Measurements from ENCODE around the gene TRAF3IP1.
A peak's percentile ranks its signal among the peaks of the same experiment; 100 is the strongest.

TRAF3IP1 gene

DNA sequence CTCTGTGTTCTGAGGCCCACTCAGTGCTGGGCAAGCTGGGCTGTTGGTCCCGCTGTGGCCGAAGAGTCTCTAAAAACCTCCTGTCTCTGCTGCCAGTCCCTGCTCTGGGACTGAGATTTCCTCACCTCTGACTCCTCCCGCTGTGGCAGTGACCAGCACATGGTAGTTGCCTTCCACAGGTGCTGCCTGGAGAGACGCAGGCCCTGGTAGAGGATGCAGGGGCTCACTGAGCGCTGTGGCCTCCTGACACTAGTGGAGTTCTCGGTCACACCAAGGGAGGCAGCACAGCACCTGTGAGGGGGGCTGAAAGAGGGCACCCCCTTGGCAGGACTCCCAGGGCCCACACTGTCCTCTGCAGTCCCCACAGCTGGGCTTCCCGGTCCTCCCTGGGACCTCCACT lies 102.6 kb downstream of the TRAF3IP1 start:
- H3K9ac ChIP-seq (ENCODE audit: insufficient read length) = no peak overlapping the region
- no peak overlapping the region for H3K4me3 ChIP-seq
- no peak for TF ChIP-seq EZH2 (IDR thresholded peaks at IDR 0.05)
- TF ChIP-seq FOXP2 (optimal IDR thresholded peaks at IDR 0.05; ENCODE audit: control extremely low read depth, extremely low read length, insufficient read depth) = no peak
- no peak for TF ChIP-seq POLR2AphosphoS5 (IDR thresholded peaks at IDR 0.05; ENCODE audit: borderline replicate concordance, low read depth, low read length)
- no peak for DNase-seq (ENCODE audit: low read depth, low spot score)
- H3K27ac ChIP-seq = no peak overlapping the region
- no peaks in the 10 kb centered on the region for H3K36me3 ChIP-seq (ENCODE audit: insufficient read depth, low read length)
- H3K9me3 ChIP-seq (ENCODE audit: low read depth, low read length) = no peaks in the 10 kb centered on the region

DNA sequence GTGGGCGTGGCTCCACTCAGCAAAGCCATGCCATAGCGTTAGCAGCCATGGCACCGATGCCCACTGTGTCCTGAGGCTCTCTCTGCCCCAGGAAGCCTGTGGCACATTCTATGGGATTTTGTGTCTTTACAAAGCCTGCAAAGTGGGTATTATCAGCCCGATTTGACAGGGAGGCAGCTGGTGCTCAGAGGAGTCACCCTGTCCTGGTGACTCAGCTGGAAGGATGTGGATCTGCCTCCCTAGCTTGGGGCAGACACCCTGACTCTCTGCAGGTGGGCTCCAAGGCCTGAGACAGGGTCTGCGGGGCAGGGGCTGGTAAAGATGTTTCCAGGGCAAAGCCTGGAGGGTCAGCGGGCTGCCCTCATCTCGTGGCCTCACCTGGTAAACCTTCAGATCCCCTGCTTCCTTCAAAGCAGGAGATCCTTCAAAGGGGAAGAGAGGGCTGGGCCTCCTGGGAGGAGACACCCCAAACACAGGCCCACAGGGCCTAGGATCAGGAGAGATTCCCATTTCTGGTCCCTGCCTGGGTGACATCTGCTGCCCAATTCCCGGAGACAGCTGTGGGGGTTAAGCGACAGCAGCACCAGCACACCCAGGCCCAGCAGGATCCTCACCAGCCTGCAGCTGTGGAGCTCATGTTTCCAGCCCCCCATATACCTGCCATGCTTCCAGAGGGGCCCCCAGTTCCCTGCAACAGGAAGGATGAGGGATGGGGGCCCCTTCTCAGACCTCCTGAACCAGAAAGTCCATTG lies 103.4 kb downstream of the TRAF3IP1 start:
- H3K9ac ChIP-seq (ENCODE audit: insufficient read length) = no peak overlapping the region
- H3K27ac ChIP-seq = no peak overlapping the region
- DNase-seq (ENCODE audit: low read depth, low spot score) = no peak

DNA sequence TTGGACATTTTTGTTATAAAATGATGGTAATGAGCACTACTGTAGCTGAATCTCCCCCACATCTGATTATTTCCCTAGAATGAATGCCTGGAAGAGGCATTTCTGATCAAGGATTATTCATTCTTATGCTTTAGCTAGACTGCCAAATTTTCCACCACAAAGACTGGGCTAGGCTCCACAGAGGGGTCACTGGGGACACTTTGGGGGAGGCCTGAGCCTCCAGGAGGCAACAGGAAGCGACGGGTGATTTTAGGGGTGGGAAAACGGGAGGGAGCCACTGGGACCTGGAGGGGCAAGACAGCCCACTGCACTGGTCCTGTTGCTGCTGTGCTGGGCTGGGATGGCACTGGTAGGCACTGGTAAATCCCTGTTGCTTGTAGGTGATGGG lies 104.0 kb downstream of the TRAF3IP1 start:
- DNase-seq (ENCODE audit: low read depth, low spot score) = no peak
- Histone ChIP-seq H3K36me3 (ENCODE audit: insufficient read depth, low read length) (peaks cover 2% of the 10 kb centered on the region), H3K9ac (ENCODE audit: insufficient read length) (no peak overlapping the region), H3K27ac (no peak overlapping the region), H3K9me3 (ENCODE audit: low read depth, low read length) (no peaks in the 10 kb centered on the region), H3K4me3 (no peak overlapping the region)
- TF ChIP-seq FOXP2 (optimal IDR thresholded peaks at IDR 0.05; ENCODE audit: control extremely low read depth, extremely low read length, insufficient read depth) (no peak), POLR2AphosphoS5 (IDR thresholded peaks at IDR 0.05; ENCODE audit: borderline replicate concordance, low read depth, low read length) (no peak), EZH2 (IDR thresholded peaks at IDR 0.05) (no peak)

More for the DNA sequence above, 103.4 kb downstream of the TRAF3IP1 start:
- no peak overlapping the region for H3K4me3 ChIP-seq
- H3K36me3 ChIP-seq (ENCODE audit: insufficient read depth, low read length) = no peaks in the 10 kb centered on the region
- no peak for TF ChIP-seq POLR2AphosphoS5 (IDR thresholded peaks at IDR 0.05; ENCODE audit: borderline replicate concordance, low read depth, low read length)
- H3K9me3 ChIP-seq (ENCODE audit: low read depth, low read length) = no peaks in the 10 kb centered on the region

DNA sequence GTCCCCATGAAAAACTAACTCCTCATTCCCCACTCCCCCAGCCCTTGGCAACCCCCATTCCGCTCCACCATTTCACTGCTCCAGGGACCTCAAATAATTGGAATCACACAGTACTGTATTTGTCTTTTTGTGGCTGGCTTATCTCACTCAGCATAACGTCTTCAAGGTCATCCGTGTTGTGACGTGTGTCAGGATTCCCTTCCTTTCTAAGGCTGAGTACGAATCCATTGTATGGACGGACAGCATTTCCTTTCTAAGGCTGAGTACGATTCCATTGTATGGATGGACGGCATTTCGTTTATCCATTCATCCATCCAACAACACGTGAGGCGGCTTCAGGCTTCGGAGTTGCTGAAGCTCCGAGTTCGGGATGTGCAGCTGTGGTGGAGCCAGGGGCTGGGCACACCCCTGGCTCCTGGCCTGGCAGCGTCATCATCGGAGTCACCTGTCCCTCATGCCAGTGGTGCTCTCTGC lies 105.2 kb downstream of the TRAF3IP1 start:
- Histone ChIP-seq H3K9ac (ENCODE audit: insufficient read length) (no peak overlapping the region), H3K9me3 (ENCODE audit: low read depth, low read length) (no peaks in the 10 kb centered on the region), H3K36me3 (ENCODE audit: insufficient read depth, low read length) (peaks cover 10% of the 10 kb centered on the region), H3K4me3 (peak overlapping the region; percentile 91), H3K27ac (no peak overlapping the region)
- TF ChIP-seq POLR2AphosphoS5 (IDR thresholded peaks at IDR 0.05; ENCODE audit: borderline replicate concordance, low read depth, low read length) (no peak), EZH2 (IDR thresholded peaks at IDR 0.05) (no peak), FOXP2 (optimal IDR thresholded peaks at IDR 0.05; ENCODE audit: control extremely low read depth, extremely low read length, insufficient read depth) (no peak)
- DNase-seq (ENCODE audit: low read depth, low spot score) = no peak

DNA sequence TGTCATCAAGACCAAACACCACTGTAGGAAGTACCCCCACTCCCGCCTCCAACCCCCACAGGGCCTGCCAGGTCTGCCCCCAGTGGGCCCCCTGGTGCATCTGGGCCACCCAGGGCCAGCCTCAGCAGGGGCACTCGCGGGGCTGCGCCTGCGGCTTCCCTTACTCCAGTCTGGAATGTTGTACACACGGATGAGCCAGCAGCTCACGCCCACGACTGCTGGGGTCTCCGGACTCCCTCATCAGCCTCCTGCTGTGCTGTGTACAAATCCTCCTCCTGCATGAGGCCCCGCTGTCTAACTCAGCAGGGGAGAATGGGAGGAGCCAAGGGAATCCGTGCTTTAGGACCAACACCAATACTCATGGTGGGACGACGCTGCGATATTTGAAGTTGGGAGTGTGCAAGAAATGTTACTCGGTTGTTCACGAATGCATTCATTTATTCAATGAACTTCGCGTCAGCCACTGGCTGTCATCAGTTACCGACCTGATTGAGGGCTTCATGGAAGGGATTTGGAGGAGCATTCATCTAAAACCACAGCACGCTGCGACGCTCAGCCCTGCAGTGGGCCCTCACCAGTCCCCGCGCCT lies 105.8 kb downstream of the TRAF3IP1 start:
- Histone ChIP-seq H3K36me3 (ENCODE audit: insufficient read depth, low read length) (peaks cover 14% of the 10 kb centered on the region), H3K9ac (ENCODE audit: insufficient read length) (peak overlapping the region; percentile 85), H3K27ac (peak overlapping the region; percentile 85), H3K4me3 (peak overlapping the region; percentile 91), H3K9me3 (ENCODE audit: low read depth, low read length) (no peaks in the 10 kb centered on the region)
- TF ChIP-seq FOXP2 (optimal IDR thresholded peaks at IDR 0.05; ENCODE audit: control extremely low read depth, extremely low read length, insufficient read depth) (peak; percentile 93), EZH2 (IDR thresholded peaks at IDR 0.05) (no peak), POLR2AphosphoS5 (IDR thresholded peaks at IDR 0.05; ENCODE audit: borderline replicate concordance, low read depth, low read length) (no peak)
- DNase-seq (ENCODE audit: low read depth, low spot score) = peak; percentile 22

DNA sequence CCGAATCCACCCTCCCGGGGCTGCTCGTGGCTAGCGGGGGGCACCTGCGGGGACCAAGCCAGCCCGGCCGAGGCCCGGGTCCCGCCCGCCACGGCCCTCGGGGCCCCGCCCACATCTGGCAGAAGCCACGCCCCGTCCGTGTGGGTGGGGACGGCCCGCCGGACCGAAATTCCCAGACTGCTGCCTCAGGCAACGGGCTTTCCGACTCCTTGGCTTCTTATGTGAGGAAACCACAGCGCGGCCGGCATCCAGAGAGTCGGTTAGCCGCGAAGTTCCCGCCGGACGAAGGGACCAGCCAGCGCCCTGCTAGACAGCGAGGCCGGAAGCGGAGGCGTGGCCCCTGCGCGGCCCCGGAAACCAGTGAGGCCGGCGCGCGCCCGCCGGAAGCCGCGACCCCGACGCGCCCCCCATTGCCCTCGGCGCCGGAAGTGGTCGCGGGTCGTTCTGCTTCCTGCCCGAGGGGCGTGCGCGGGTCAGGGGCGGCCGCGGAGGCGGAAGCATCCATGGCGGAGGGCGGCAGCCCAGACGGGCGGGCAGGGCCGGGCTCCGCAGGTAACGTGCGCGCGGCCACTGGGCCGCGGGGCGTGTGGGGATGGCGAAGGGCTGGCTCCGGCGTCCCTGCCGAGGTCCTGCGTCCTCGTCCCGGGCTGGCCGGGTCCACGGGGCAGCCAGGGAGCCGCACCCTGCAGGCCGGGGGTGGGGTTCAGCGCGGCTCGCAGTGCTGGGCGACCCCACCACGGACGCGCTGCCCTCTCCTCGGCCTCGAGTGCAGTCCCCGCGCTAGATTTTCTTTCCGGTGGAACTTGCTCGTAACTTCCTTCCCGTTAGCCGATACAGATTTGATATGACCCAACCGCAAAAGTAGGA lies 106.5 kb downstream of the TRAF3IP1 start, which contains the start of gene ASB1:
ASB1 (plus strand) TSS at position 360 of the 867 bp plus-strand sequence; CDS start at position 504, 144 bp downstream.
- Histone ChIP-seq H3K27ac (peak within 1 kb of the TSS; percentile 85), H3K9me3 (ENCODE audit: low read depth, low read length) (no peaks in the 10 kb centered on the region), H3K36me3 (ENCODE audit: insufficient read depth, low read length) (peaks cover 14% of the 10 kb centered on the region), H3K4me3 (peak within 1 kb of the TSS; percentile 91), H3K9ac (ENCODE audit: insufficient read length) (peak within 1 kb of the TSS; percentile 85)
- peak; percentile 8 for DNase-seq (ENCODE audit: low read depth, low spot score)
- TF ChIP-seq EZH2 (IDR thresholded peaks at IDR 0.05) (no peak), FOXP2 (optimal IDR thresholded peaks at IDR 0.05; ENCODE audit: control extremely low read depth, extremely low read length, insufficient read depth) (no peak), POLR2AphosphoS5 (IDR thresholded peaks at IDR 0.05; ENCODE audit: borderline replicate concordance, low read depth, low read length) (peak; percentile 58; the same call in 1 of the 2 replicates)

DNA sequence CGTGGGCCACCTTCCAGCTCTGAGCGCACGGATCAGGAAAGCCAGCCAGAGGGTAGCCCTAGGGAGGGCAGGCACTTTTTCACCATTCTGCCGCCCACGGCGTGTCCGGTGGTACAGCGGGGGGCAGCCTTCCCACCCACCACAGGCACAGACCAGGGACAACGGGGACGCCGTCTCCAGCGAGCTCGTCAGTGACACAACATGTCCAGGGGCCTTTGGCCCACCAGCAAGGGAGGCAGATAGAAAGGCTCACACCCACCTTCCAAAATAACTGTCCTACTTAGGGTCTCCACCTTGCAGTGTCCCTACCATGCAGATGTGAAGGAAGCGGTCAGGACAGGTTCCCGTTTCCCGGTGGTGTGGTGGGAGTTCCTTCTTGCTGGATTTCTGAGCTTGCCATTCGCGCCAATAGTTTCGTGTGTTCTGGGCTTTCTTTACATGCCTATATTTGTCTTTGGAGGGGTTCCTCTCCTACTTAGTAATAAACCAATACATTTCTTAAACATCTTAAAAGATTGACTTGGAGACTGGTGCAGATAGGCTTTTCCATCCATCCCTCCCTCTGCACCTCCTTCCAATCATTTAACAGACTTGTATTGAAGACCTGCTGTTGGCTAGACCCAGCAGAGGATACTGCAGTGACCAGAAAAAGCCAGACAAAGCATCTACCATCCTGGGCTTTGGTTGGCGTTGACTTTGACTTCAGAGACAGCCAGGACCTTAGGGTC lies 107.3 kb downstream of the TRAF3IP1 start:
- no peaks in the 10 kb centered on the region for H3K9me3 ChIP-seq (ENCODE audit: low read depth, low read length)
- H3K4me3 ChIP-seq = peak overlapping the region; percentile 91
- DNase-seq (ENCODE audit: low read depth, low spot score) = no peak
- peaks cover 14% of the 10 kb centered on the region for H3K36me3 ChIP-seq (ENCODE audit: insufficient read depth, low read length)
- no peak for TF ChIP-seq POLR2AphosphoS5 (IDR thresholded peaks at IDR 0.05; ENCODE audit: borderline replicate concordance, low read depth, low read length)
- H3K9ac ChIP-seq (ENCODE audit: insufficient read length) = peak overlapping the region; percentile 85
- H3K27ac ChIP-seq = no peak overlapping the region
